A673 (cell line): ENCODE results near the gene ASPM. TPM values are rescaled to one million over a fixed set of nuclear protein-coding genes. Genes with fewer than 3 reads are reported as not detected.

Experiments used
- BruUV-seq: library from RNA; stranded (reverse); fragments of 400-500 nt; replicated peaks from 2 replicates; lab custom pipeline; 2021; lab: Mats Ljungman, UMichigan
- CTCF ChIA-PET: fragments of 300-600 bp; sonication (Branson Sonifier 250); formaldehyde crosslinking; loops from one replicate; lab custom pipeline; 2022; ENCODE audit warnings: antibody characterized with exemption; lab: Charles Lee
- POLR2A ChIA-PET: fragments of 300-600 bp; sonication (Branson Sonifier 250); formaldehyde crosslinking; loops from one replicate; lab custom pipeline; 2022; ENCODE audit warnings: antibody characterized with exemption; ENCODE audit not compliant: low non-redundant PET; lab: Charles Lee
- DNase-seq: peaks from one replicate; pipeline ENCODE4 v3.0.0-alpha.2; 2015; ENCODE audit warnings: low spot score
- H3K27ac ChIP-seq: fragments of 200-600 bp; sonication (generic); 2 replicates; pipeline ENCODE4 v1.5.1; 2016; ENCODE audit warnings: mixed run types, low read depth, mild to moderate bottlenecking, mixed read lengths, antibody characterized with exemption, low read length; ENCODE audit not compliant: poor library complexity, severe bottlenecking
- H3K27me3 ChIP-seq: fragments of 200-600 bp; sonication (generic); replicated peaks from 2 replicates; pipeline ENCODE4 v1.6.1; 2017; ENCODE audit warnings: mixed run types, low read depth, mild to moderate bottlenecking, mixed read lengths, antibody characterized with exemption, low read length; ENCODE audit not compliant: insufficient read depth, poor library complexity
- H3K36me3 ChIP-seq: fragments of 200-600 bp; sonication (generic); 2 replicates; pipeline ENCODE4 v1.6.1; 2016; ENCODE audit warnings: mixed run types, mild to moderate bottlenecking, mixed read lengths, antibody characterized with exemption, low read length; ENCODE audit not compliant: insufficient read depth, poor library complexity, severe bottlenecking
- H3K4me1 ChIP-seq: fragments of 200-600 bp; sonication (generic); 2 replicates; pipeline ENCODE4 v1.6.1; 2017; ENCODE audit warnings: mixed run types, mild to moderate bottlenecking, mixed read lengths, antibody characterized with exemption, low read length; ENCODE audit not compliant: insufficient read depth, poor library complexity, severe bottlenecking
- H3K4me3 ChIP-seq: fragments of 200-600 bp; sonication (generic); 2 replicates; pipeline ENCODE4 v1.5.1; 2016; ENCODE audit warnings: low read depth, mixed run types, mild to moderate bottlenecking, mixed read lengths, low read length; ENCODE audit not compliant: poor library complexity, severe bottlenecking
- H3K9me3 ChIP-seq: fragments of 200-600 bp; sonication (generic); 2 replicates; pipeline ENCODE4 v1.6.1; 2016; ENCODE audit warnings: mixed run types, low read depth, mild to moderate bottlenecking, mixed read lengths, antibody characterized with exemption, low read length; ENCODE audit not compliant: poor library complexity, severe bottlenecking
- CTCF ChIP-seq: fragments of 300-800, 200-600 bp; sonication (generic); conservative IDR thresholded peaks from 2 replicates; pipeline ENCODE4 v1.5.1; 2017; ENCODE audit warnings: low read depth, mild to moderate bottlenecking, antibody characterized with exemption, low read length, moderate library complexity, mixed read lengths
- EZH2 ChIP-seq: fragments of 200-600 bp; sonication (generic); IDR thresholded peaks from 2 replicates; pipeline ENCODE4 v1.6.1; 2017; ENCODE audit warnings: borderline replicate concordance, low read depth, mild to moderate bottlenecking, mixed read lengths, antibody characterized with exemption, low read length; ENCODE audit not compliant: poor library complexity, severe bottlenecking
- intact Hi-C: fragments of 100-400 bp; cut with micrococcal nuclease; formaldehyde crosslinking; loops from one replicate; pipeline ENCODE4 v1.10.0; 2022; ENCODE audit not compliant: unreplicated experiment
- total RNA-seq: library from RNA; stranded (reverse); gene quantifications from 2 replicates; pipeline ENCODE4 v1.2.3, GENCODE V29; 2021

The ASPM gene
- total RNA-seq, 1 experiment from 2014 or later: 78.5 TPM

- POLR2A ChIA-PET: no interaction called here
- intact Hi-C loops: no loop called here
- H3K36me3 ChIP-seq: peaks cover 77% of the 10 kb centered on the region
- H3K27me3 ChIP-seq: no peaks in the 10 kb centered on the region
- peaks cover 10% of the 10 kb centered on the region for H3K4me1 ChIP-seq
- no peak for DNase-seq
- no peak overlapping the region for H3K4me3 ChIP-seq
- BruUV-seq: no TSS peak
- CTCF ChIA-PET: no interaction called here
- H3K9me3 ChIP-seq: no peaks in the 10 kb centered on the region
- H3K27ac ChIP-seq: no peak overlapping the region
- TF ChIP-seq CTCF (no peak), EZH2 (no peak)
Observed at GRCh38 chr1:197137322-197137721, 9.1 kb downstream of the ASPM start.

DNA sequence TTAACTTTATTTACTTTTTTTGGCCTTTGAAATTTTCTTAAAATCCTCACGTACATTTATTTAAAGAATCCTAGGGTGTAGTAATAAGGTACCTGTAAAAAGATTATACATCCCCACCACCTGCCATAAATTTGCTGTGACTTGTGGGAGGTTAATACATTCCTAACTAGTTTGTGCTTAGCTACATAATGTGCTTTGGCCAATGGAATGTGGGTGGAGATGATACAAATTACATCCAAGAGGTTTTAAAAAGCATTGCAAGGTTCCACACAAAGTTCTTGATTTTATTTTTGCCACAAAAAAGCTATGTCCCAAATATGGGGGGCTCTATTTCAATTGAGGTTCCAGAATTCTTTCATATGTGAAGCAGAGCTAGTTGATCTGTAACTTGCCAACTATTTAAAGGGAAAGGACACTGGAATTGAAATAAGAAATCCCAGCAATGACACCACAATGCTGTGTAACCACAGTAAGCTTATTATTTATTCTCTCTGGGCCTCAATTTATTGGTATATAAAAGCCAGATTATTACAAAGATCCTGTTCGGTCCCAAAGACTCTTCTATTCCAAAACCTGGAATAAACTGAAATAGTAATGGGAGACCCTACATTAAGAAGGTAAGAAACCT is 15.7 kb downstream of the ASPM start:
- Histone ChIP-seq H3K36me3 (peaks cover 90% of the 10 kb centered on the region), H3K27me3 (no peaks in the 10 kb centered on the region), H3K4me3 (no peak overlapping the region), H3K27ac (no peak overlapping the region), H3K4me1 (no peaks in the 10 kb centered on the region), H3K9me3 (no peaks in the 10 kb centered on the region)
- CTCF ChIA-PET: no interaction called here
- POLR2A ChIA-PET: interaction anchor here (0.6 kb wide), 1 partner anchor 9 kb away, joined by 5 read pairs; no protein-coding TSS in a partner anchor
- intact Hi-C loops: no loop called here
- DNase-seq: no peak
- no TSS peak for BruUV-seq
- TF ChIP-seq EZH2: no peak
- no peak for TF ChIP-seq CTCF

- H3K9me3 ChIP-seq: no peaks in the 10 kb centered on the region
- no peaks in the 10 kb centered on the region for H3K27me3 ChIP-seq
- intact Hi-C loops: no loop called here
- no peaks in the 10 kb centered on the region for H3K4me1 ChIP-seq
- H3K27ac ChIP-seq: no peak overlapping the region
- peaks cover 92% of the 10 kb centered on the region for H3K36me3 ChIP-seq
- no TSS peak for BruUV-seq
- TF ChIP-seq CTCF (no peak), EZH2 (no peak)
- H3K4me3 ChIP-seq: no peak overlapping the region
- ChIA-PET POLR2A (no interaction called here), CTCF (no interaction called here)
- no peak for DNase-seq
Observed at GRCh38 chr1:197129698-197130097, 16.8 kb downstream of the ASPM start.
